RWPE2 (cell line): Measurements from ENCODE around the gene KDF1.

Experiments
- ATAC-seq: fragments of 200-7000 bp; cut with Tn5 transposase; 3 replicates; pipeline ENCODE4 v1.9.1; 2021; ENCODE audit warnings: low read depth
- DNase-seq: peaks from one replicate; pipeline ENCODE4 v3.0.0-alpha.2; 2020; ENCODE audit warnings: low spot score
- H3K27ac ChIP-seq: fragments of 450-650 bp; 2 replicates; pipeline ENCODE4 v1.5.1; 2017; ENCODE audit warnings: mild to moderate bottlenecking; ENCODE audit not compliant: poor library complexity, severe bottlenecking
- H3K27me3 ChIP-seq: fragments of 250-450 bp; sonication (Bioruptor Pico); 2 replicates; pipeline ENCODE4 v1.5.1; 2021; ENCODE audit warnings: mild to moderate bottlenecking, moderate library complexity; ENCODE audit not compliant: insufficient read depth, poor library complexity, severe bottlenecking
- H3K36me3 ChIP-seq: fragments of 250-450 bp; sonication (Bioruptor Pico); 2 replicates; pipeline ENCODE4 v1.5.1; 2020; ENCODE audit warnings: low read depth, mild to moderate bottlenecking, moderate library complexity
- H3K4me1 ChIP-seq: fragments of 250-450 bp; sonication (Bioruptor Pico); 2 replicates; pipeline ENCODE4 v1.5.1; 2021; ENCODE audit warnings: mild to moderate bottlenecking, moderate library complexity; ENCODE audit not compliant: insufficient read depth, poor library complexity, severe bottlenecking
- H3K4me3 ChIP-seq: fragments of 250-450 bp; sonication (Bioruptor Pico); 2 replicates; pipeline ENCODE4 v1.5.1; 2021; ENCODE audit warnings: mild to moderate bottlenecking, moderate library complexity; ENCODE audit not compliant: severe bottlenecking
- H3K9me3 ChIP-seq: fragments of 250-450 bp; sonication (Bioruptor Pico); 2 replicates; pipeline ENCODE4 v1.5.1; 2021; ENCODE audit warnings: mild to moderate bottlenecking, moderate library complexity; ENCODE audit not compliant: severe bottlenecking
- CTCF ChIP-seq: fragments of 450-650 bp; IDR thresholded peaks from one replicate; pipeline ENCODE4 v1.5.1; 2017; ENCODE audit warnings: mild to moderate bottlenecking, moderate library complexity; ENCODE audit not compliant: poor library complexity, severe bottlenecking

Gene KDF1

GRCh38 chr1:26965628-26966027 lies 5.4 kb upstream of the KDF1 start:
- TF ChIP-seq CTCF, result no peak
- DNase-seq (no peak), ATAC-seq (no peak)
- Histone ChIP-seq H3K27me3 (no peaks in the 10 kb centered on the region), H3K27ac (no peak overlapping the region), H3K4me1 (peaks cover 17% of the 10 kb centered on the region), H3K36me3 (peaks cover 5% of the 10 kb centered on the region; the same call in 1 of the 2 replicates), H3K4me3 (no peak overlapping the region), H3K9me3 (no peaks in the 10 kb centered on the region)

- Histone ChIP-seq H3K36me3 (peaks cover 5% of the 10 kb centered on the region; the same call in 1 of the 2 replicates), H3K4me3 (no peak overlapping the region), H3K27me3 (no peaks in the 10 kb centered on the region), H3K9me3 (no peaks in the 10 kb centered on the region), H3K4me1 (peaks cover 17% of the 10 kb centered on the region), H3K27ac (no peak overlapping the region)
- no peak for DNase-seq
- ATAC-seq, result no peak
- TF ChIP-seq CTCF, result no peak
These were observed 4.9 kb upstream of the KDF1 start for GRCh38 chr1:26965213-26965612.

GRCh38 chr1:26961826-26962225 lies 1.6 kb upstream of the KDF1 start:
- ATAC-seq, result peak; percentile 78
- Histone ChIP-seq H3K4me3 (no peak overlapping the region), H3K27ac (peak overlapping the region; percentile 94), H3K4me1 (peaks cover 17% of the 10 kb centered on the region), H3K27me3 (no peaks in the 10 kb centered on the region), H3K36me3 (peaks cover 7% of the 10 kb centered on the region; the same call in 1 of the 2 replicates), H3K9me3 (no peaks in the 10 kb centered on the region)
- no peak for DNase-seq
- no peak for TF ChIP-seq CTCF

GRCh38 chr1:26960625-26960966 lies 328 bp upstream of the KDF1 start:
- ATAC-seq (peak; percentile 32; the same call in 2 of the 3 replicates), DNase-seq (no peak)
- H3K27me3 ChIP-seq, result no peaks in the 10 kb centered on the region
- peaks cover 17% of the 10 kb centered on the region for H3K4me1 ChIP-seq
- peaks cover 16% of the 10 kb centered on the region; the same call in 1 of the 2 replicates for H3K36me3 ChIP-seq
- no peaks in the 10 kb centered on the region for H3K9me3 ChIP-seq
- peak overlapping the region; percentile 94 for H3K27ac ChIP-seq
- no peak for TF ChIP-seq CTCF
- H3K4me3 ChIP-seq, result peak overlapping the region; percentile 90

- peak overlapping the region; percentile 90 for H3K4me3 ChIP-seq
- peaks cover 16% of the 10 kb centered on the region; the same call in 1 of the 2 replicates for H3K36me3 ChIP-seq
These were observed 998 bp downstream of the KDF1 start for GRCh38 chr1:26959270-26959669.

More at GRCh38 chr1:26959270-26959669, 998 bp downstream of the KDF1 start:
- DNase-seq (no peak), ATAC-seq (no peak)
- Histone ChIP-seq H3K27me3 (no peaks in the 10 kb centered on the region), H3K4me1 (peaks cover 17% of the 10 kb centered on the region), H3K27ac (peak overlapping the region; percentile 94), H3K9me3 (no peaks in the 10 kb centered on the region)
- no peak for TF ChIP-seq CTCF
